ENCODE data around the gene CYP4B1.
"Not testable (repeated sequence)": the region's sequence is repeated elsewhere in the genome, so short reads cannot be mapped to it uniquely, and the experiment has no call there.

The CYP4B1 gene

DNA sequence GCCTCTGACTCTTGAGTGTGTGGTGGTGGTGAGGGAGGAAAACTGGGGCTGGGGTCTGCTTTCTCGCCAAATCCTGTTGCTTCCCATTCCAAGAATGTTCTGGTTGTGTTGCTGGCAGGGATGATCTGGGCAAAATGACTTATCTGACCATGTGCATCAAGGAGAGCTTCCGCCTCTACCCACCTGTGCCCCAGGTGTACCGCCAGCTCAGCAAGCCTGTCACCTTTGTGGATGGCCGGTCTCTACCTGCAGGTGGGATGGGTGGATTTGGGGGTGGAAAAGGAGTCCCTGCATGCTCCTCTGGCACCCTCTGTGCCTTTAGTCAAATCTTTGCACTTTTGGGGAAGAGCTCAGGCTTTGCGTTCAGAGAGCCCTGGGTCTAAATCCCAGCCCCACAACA lies 18.1 kb downstream of the CYP4B1 start:
- DNase-seq = no peak

DNA sequence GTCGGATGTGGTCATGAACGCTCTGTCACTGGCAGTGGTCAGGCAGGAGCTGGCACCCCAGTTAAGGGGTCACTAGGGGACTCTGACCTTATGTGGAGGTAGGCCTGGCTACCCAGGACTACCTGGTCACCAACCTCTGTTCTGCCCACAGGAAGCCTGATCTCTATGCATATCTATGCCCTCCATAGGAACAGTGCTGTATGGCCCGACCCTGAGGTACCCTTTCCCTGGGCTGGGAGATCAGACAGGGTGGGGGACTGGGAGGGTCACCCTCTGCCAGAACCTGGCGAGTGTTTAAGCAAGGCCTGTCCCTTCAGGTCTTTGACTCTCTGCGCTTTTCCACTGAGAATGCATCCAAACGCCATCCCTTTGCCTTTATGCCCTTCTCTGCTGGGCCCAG lies 19.0 kb downstream of the CYP4B1 start:
- no peak for DNase-seq

DNA sequence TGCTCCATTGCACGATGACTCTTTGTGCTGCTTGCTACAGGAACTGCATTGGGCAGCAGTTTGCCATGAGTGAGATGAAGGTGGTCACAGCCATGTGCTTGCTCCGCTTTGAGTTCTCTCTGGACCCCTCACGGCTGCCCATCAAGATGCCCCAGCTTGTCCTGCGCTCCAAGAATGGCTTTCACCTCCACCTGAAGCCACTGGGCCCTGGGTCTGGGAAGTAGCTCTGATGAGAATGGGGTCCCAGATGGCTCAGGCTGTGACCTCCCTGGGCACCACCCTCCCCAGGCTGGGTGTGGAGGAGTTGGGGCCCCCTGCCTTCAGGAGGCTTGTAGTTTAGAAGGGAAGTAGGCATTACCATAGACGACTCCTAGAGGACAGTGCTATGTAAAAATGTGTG lies 19.7 kb downstream of the CYP4B1 start:
- no peak for DNase-seq

DNA sequence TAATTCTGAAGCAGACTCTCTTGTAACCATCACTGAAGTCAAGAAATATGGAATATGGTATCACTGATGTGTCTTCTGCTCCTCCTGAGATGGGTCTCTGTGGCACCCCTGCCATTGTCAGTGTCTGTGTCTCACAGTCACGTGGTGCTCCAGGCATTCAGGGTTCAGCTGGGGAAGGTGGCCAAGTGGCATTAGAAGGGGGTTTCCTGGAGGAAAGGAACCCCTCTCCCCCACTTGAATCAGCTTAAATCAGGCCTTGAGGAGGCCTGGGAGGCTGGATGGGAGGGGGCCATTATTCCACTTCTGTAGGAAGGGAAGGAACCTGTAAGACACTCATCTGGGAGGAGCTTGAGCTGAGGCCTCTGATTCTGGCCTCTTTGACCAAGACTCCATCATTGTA lies 20.5 kb downstream of the CYP4B1 start:
- no peak for DNase-seq

DNA sequence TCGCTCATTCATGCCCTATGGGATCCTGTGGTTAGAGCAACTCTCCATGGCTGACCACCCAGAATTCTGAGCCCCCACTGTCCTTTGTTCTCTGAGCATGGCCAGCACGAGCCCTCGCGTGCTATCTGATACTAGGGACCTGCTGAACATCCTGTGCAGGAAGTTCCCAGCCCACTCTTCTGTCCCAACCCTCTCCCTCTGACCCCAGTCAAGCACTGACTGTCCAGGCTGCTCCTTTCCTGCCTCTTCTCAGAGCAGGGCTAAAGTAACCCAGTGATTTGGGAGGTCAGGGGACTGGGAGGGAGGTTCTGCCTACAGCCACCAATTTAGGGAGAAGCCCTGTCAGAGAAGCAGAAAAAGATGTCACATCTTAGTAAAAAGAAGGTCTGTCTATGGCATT lies 21.2 kb downstream of the CYP4B1 start:
- no peak for DNase-seq

DNA sequence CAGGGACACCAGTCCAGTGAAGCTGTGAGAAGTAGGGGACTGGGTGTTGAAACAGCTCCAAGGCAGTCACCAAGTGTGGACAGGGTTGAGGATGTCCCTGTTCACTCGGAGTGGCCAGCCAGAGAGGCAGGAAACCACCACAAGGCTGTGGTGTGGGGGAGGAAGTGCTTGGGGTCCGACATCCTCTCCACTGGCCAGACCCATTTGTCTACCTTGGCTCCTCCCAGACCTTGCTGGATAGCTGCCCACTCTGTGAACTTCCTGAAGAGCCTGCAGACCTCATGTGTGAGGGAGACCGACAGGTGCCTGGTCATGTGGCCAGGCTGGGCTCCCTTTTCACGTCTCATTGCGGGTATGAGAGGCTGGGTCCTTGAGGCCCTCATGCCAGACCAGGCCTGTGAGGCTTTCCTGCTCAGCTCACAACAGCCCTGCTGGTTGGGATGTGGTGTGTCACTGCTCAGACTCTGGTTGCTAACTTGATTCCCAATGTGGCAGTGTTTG lies 21.8 kb downstream of the CYP4B1 start:
- no peak for DNase-seq

DNA sequence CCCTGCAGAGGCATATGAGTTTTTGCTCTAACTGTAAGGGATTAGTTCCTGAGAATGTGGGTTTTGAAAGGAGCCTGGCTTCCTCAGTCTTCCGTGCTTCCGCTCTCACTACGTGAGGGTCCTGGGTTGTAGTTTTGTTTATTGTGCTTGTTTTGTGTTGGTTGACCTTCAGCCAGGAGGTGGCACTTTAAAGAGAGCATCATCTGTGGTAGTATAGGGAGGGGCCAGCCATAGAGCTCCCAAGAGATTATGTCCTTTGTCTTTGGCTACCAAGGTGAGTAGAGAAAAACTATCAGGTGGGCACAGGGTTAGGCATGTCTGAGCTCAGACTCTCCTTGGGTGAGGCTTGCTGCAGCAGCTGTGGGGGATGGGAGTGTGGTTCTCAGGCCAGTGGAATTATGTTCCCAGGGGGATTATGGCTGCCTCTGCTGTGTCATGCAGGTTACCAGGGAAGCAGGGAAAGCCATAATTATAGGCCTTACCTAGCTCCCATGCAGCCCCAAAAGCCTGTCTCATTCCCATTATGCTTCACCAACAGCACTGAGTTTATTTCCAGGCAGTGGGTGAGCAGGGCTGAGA lies 23.5 kb downstream of the CYP4B1 start:
- no peak for DNase-seq

DNA sequence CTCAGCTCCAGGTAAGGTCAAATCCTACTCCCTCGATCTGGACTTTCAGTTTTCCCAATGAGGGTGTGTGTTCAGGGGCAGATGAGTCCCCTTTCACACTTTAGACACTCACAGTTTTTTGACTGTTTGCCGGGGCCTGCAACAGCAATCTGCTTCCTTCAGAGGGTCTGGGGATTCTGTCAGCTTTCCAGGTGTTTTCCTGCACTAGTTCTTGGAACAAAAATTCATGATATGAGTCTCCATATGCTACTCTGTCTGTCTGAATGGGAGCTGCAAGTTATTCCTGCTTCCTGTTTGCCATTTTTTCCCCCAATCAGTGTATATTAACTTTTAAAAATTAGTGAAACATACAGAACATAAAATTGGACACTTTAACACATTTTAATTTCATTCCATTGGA lies 24.3 kb downstream of the CYP4B1 start:
- DNase-seq = no peak

DNA sequence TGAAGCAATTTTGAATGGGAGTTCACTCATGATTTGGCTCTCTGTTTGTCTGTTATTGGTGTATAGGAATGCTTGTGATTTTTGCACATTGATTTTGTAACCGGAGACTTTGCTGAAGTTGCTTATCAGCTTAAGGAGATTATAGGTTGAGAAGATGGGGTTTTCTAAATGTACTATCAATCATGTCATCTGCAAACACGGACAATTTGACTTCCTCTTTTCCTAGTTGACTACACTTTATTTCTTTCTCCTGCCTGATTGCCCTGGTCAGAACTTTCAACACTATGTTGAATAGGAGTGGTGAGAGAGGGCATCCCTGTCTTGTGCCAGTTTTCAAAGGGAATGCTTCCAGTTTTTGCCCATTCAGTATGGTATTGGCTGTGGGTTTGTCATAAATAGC lies 28.0 kb downstream of the CYP4B1 start:
- not testable (repeated sequence) for DNase-seq

DNA sequence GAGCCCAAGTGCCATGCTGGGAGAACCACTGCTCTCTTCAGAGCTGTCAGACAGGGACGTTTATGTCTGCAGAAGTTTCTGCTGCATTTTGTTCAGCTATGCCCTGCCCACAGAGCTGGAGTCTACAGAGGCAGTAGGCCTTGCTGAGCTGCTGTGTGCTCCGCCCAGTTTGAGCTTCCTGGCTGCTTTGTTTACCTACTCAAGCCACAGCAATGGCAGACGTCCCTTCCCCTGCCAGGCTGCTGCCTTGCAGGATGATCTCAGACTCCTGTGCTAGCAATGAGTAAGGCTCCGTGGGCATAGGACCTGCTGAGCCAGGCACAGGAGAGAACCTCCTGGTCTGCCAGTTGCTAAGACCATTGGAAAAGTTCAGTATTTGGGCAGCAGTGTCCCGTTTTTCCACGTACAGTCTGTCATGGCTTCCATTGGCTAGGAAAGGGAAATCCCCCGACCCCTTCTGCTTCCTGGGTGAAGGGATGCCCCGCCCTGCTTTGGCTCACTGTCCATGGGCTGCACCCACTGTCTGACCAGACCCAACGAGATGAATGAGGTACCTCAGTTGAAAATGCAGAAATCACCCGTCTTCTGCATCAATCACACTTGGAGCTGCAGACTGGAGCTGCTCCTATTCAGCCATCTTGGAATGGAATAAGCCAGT lies 31.9 kb downstream of the CYP4B1 start:
- DNase-seq = no peak

DNA sequence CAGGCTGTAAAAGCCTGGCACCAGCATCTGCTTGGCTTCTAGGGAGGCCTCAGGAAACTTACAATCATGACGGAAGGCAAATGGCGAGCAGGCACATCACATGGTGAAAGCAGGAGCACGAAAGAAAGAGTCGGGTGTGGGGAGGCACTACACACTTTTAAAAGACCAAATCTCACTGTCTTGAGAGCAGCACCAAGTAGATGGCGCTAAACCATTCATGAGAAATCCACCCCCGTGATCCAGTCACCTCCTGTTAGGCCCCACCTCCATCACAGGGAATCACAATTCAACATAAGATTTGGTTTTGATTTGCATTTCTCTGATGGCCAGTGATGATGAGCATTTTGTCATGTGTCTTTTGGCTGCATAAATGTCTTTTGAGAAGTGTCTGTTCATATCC lies 36.6 kb downstream of the CYP4B1 start:
- DNase-seq = not testable (repeated sequence)

DNA sequence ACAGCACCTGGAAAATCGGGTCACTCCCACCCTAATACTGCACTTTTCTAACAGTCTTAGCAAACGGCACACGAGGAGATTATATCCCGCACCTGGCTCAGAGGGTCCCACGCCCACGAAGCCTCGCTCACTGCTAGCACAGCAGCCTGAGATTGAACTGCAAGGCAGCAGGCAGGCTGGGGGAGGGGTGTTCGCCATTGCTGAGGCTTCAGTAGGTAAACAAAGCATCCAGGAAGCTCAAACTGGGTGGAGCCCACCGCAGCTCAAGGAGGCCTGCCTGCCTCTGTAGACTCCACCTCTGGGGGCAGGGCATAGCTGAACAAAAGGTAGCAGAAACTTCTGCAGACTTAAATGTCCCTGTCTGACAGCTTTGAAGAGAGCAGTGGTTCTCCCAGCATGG lies 47.5 kb downstream of the CYP4B1 start:
- DNase-seq = not testable (repeated sequence)

DNA sequence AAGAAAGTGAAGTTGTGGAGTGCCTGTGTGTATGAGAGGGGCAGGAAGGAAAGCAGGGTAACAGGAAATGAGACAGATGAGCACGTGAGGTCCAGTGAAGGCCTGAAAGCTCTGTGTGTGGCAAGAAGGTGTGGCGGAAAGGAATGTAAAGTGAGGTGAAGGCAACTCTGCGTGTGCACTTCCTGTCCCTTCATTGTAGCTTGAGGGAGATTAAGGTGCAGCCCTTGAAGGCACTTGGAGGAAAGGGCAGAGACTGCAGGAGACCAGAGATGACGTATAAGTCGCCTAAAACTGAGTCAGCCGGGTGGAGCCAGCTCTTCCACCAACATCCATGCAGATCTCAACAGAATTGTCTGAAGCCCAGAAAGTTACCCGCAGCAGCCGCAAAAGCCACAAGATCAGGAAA lies 58.8 kb downstream of the CYP4B1 start:
- DNase-seq = not testable (repeated sequence)

DNA sequence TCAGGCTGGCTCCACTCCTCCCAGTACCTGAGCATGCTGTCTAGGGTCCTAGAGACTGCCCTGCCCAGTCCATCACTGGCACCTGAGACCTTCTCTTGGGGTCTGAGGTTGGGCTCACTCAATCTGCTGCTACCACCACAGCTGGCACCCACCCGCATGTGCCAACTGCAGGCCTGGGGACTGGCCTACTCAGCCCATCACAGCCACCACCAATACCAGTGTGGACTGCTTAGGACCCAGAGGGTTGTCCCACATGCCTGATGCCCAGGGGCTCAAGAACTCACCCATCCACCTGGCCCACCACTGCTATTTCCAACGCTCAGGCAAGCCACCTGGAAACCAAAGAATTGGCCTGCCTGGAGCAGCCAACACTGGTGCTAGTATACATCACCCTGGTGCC lies 63.5 kb downstream of the CYP4B1 start:
- DNase-seq = no peak

Data from fibroblast of skin of abdomen (primary cell).